ENCODE data around the gene PSMA5.

DNA sequence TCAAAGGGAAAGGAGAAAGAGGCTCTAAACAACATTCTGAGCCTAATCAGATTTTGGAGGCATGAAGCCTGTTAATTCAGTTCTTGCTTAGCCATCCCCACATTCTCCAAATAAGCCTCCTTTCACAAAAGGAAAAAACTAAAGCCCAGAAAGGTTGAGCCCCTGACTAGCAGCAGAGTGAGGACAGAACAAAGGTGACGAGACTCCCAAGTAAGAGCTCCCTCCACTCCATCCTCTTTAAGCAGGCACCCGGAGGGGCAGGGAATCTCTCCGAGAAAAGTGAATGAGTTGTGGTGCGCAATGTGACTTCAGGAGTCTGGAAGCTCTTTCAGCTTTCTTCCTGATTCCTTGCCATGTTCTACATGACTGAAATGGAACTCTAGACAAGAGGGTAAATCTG lies 76.1 kb downstream of the PSMA5 start:
- no peak for TF ChIP-seq EZH2 (IDR thresholded peaks at IDR 0.05; ENCODE audit: borderline replicate concordance, low read length)
- TF ChIP-seq, protein P1, sequence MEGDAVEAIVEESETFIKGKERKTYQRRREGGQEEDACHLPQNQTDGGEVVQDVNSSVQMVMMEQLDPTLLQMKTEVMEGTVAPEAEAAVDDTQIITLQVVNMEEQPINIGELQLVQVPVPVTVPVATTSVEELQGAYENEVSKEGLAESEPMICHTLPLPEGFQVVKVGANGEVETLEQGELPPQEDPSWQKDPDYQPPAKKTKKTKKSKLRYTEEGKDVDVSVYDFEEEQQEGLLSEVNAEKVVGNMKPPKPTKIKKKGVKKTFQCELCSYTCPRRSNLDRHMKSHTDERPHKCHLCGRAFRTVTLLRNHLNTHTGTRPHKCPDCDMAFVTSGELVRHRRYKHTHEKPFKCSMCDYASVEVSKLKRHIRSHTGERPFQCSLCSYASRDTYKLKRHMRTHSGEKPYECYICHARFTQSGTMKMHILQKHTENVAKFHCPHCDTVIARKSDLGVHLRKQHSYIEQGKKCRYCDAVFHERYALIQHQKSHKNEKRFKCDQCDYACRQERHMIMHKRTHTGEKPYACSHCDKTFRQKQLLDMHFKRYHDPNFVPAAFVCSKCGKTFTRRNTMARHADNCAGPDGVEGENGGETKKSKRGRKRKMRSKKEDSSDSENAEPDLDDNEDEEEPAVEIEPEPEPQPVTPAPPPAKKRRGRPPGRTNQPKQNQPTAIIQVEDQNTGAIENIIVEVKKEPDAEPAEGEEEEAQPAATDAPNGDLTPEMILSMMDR (conservative IDR thresholded peaks at IDR 0.05 in 1 of 2, IDR thresholded peaks at IDR 0.05 in 1 of 2; ENCODE audit: extremely low read depth in 1 of 2, insufficient read depth in 1 of 2, low read depth in 1 of 2, low read length in 2 of 2) = no peak
